Middle frontal gyrus (tissue), 1 donor: Measurements from ENCODE around the gene ERMARD.

Experiments used
- DNase-seq: peaks from one replicate; pipeline ENCODE4 v3.0.0-alpha.2; 2015; ENCODE audit warnings: low spot score; ENCODE audit errors: extremely low spot score

The ERMARD gene

DNA sequence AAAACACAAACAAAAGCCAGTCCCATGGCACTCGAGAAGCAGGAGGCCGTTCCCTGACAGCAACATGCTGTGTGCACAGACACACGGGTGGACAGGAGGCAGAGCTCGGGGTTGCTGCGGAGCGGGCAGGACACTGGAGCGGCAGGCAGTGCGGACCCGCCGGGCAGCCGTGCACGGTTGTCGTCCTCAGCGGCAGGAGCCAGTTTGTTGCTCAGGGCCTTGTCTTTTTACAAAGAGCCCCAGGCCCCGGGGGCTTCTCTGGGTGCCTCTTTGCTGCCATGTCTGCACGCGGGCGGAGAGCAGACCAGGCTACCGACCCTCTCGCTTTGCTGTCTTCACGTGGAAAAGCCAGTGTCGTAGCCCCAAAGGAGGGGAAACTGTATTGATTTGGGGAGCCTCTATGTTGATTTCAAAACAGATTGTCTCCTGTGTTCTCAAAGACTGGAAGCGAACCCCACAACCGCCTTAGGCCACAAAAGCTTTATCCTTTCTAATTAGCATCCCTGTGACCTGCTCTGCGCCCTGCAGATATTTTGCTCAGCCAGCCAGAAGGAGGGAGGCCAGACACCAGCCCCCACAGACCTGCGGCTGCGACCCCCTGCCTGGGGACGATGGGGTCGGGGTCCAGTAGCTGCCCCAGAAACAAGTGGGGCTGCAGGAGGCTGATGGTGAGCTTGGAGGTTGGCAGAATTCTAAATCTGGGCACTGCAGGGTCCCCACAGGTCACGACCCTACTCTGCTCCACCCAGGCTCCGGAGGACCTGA lies 50.2 kb downstream of the ERMARD start:
- no peak for DNase-seq

GRCh38 chr6:169802790-169803189 lies 51.4 kb downstream of the ERMARD start:
- no peak for DNase-seq

GRCh38 chr6:169803271-169803811 lies 51.9 kb downstream of the ERMARD start:
- no peak for DNase-seq

DNA sequence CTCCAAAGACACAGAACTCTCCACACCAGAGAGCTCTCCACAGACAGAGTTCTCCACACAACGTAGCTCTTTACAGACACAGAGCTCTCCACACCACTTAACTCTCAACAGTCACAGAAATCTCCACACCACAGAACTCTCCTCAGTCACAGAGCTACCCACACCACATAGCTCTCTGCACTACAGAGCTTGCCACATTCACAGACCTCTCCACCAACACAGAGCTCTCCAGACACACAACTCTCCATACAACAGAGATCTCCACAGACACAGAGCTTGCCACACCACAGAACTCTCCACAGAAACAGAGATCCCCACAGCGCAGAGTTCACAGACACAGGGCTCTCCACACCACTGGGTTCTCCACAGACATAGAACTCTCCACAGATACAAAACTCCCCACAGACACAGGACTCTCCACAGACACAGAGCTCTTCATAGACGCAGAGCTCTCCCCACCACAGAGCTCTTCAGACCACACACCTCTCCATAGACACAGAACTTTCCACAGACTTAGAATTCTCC lies 52.5 kb downstream of the ERMARD start:
- no peak for DNase-seq

DNA sequence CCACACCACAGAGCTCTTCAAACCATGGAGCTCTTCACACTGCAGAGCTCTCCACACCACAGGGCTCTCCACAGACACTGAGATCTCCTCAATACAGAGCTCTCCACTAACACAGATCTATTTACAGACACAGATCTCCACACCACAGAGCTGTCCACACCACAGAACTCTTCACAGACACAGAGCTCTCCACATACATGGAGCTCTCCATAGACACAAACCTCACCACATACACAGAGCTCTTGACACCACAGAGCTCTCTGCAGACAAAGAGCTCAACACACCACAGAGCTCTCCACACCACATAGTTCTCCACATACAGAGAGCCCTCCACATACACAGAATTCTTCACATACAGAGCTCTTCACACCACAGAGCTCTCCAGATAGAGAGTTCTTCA lies 53.0 kb downstream of the ERMARD start:
- DNase-seq: no peak

DNA sequence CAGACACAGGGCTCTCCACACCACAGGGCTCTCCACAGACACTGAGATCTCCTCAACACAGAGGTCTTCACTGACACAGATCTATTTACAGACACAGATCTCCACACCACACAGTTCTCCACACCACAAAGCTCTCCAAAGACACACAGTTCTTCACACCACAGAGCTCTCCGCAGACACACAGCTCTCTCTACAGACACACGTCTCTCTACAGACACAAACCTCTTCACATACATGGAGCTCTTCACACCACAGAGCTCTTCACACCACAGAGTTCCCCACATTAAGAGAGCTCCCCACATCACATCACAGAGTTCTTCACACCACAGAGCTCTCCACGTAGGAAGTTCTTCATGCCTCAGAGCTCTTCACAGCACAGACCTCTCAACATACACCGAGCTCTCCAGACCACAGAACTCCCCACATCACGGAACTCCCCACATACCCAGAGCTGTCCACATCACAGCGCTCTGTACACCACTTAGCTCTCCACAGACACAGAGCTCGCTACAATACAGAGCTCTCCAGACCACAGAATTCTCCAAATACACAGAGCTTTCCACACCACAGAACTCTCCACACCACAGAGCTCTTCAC lies 53.9 kb downstream of the ERMARD start:
- DNase-seq: no peak

- DNase-seq: no peak
These were observed 55.3 kb downstream of the ERMARD start for GRCh38 chr6:169806701-169807100.

- no peak for DNase-seq
These were observed 55.8 kb downstream of the ERMARD start for GRCh38 chr6:169807229-169807628.

DNA sequence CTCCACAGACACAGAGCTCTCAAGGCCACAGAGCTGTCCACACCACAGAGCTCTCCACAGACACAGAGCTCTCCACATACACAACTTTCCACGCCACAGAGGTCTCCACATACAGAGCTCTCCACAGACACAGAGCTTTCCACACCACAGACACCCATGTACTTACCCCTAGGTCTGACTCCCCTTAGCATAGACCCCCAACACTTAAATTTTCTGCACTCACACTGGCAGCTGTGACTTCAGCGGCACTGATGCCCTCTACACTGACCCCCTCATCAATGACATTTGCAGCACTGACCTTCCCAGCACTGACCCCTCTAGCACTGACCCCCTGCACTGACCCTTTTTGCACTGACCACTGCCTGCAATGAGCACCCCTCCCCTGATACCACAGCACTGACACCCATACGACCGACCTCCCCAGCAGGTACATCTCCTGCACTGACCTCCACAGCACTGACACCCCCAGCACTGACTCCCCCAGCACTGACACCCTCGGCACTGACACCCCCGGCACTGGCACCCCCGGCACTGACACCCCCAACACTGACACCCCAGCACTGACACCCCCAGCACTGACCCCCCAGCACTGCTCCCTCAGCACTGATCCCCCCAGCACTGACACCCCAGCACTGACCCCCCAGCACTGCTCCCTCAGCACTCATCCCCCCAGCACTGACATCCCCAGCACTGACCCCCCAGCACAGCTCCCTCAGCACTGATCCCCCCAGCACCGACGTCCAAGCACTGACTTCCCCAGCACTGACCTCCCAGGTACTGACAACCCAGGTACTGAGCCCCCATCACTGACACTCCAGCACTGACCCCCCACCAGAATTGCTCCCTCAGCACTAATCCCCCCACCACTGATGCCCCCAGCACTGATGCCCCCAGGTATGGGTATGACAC lies 56.5 kb downstream of the ERMARD start:
- no peak for DNase-seq

DNA sequence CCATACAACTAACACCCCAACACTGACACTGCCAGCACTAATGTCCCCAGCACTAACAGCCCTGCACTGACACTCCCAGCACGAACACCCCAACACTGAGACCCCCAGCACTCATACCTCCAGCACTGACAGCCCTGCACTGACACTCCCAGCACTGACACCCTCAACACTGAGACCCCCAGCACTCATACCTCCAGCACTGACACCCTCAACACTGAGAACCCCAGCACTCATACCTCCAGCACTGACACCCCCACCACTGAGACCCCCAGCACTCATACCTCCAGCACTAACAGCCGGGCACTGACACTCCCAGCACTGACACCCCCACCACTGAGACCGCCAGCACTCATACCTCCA lies 57.2 kb downstream of the ERMARD start:
- DNase-seq: no peak

- DNase-seq: no peak
These were observed 58.0 kb downstream of the ERMARD start for GRCh38 chr6:169809386-169809785.

- no peak for DNase-seq
These were observed 58.9 kb downstream of the ERMARD start for GRCh38 chr6:169810066-169810989.

DNA sequence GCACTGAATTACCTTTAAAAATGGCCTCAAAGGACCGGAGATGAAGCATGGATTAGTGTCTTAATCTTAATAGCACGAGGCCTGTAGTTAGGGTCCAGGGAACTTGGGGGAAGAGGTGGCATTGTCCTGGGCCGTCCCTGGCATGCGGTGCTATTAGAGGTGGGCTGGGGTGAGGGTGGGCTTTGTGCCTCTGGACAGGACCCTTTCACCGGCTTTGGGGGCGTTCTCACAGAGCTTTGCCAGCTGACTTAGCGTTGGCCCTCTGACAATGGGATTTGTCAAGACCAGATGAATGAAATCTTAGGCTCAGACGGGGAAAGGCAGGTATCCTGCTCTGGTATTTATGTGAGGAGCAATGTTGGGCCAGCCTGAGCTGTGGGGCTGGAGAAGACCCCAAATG lies 59.6 kb downstream of the ERMARD start:
- no peak for DNase-seq

- no peak for DNase-seq
These were observed 60.3 kb downstream of the ERMARD start for GRCh38 chr6:169811521-169812256.

DNA sequence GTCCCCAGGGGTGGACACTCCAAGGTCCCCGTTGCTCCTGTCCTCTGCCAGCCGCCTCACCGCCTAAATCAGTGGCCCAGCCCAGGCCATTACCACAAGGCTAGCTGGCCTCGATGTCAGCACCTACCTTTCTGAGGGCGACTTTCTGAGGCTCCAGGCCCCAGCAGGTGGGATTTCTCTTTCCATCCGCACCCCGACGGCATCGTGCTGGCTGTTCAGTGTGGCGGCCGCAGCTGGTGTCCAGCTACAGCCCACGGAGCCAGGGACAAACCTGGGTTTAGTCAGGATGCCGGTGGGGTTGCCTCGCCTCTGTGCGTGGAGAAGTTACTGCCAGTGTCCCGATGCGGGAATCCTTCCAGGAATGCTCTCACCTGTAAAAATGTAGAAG lies 60.8 kb downstream of the ERMARD start:
- no peak for DNase-seq

GRCh38 chr6:169813969-169814368 lies 62.5 kb downstream of the ERMARD start:
- DNase-seq: no peak

- no peak for DNase-seq
These were observed 64.6 kb downstream of the ERMARD start for GRCh38 chr6:169816054-169816453.

GRCh38 chr6:169816975-169817374 lies 65.6 kb downstream of the ERMARD start:
- DNase-seq: no peak

DNA sequence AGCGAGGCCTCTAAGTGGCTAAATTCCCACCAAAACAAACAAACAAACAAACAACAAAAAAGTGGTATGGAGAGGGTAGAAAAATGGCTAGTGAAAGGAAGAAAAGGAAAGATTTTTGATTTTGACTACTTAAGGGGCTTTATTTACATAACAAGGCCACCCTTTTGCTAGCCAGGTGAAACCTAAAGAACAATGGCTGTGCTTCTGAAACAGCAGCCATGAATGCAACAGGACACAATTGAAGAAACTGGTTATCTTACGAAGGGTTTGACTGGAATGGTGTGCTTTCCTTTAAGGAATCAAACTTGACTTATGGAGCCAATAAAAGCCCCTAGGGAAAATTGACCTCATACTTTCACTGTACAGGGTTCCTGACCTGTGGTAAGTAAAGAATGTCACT lies 68.9 kb downstream of the ERMARD start:
- no peak for DNase-seq

DNA sequence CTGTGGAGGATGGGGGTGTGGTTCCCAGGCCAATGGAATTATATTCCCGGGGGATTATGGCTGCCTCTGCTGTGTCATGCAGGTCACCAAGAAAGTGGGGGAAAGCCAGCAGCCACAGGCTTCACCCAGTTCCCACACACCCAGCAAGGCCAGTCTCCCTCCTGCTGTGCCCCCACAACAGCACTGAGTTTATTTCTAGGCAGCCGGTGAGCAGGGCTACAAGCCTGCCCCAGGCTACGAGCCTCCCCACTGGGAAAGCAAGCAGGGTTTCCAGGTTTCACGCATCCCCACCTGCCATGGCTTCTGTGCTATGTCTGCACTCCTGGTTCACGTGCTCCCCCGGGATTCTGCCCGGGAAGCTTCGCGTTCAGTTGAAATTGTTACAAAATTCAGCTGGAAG lies 72.6 kb downstream of the ERMARD start:
- DNase-seq: no peak
